ENCODE results near the gene MEGF8. TPM values are rescaled to one million over a fixed set of nuclear protein-coding genes. Genes with fewer than 3 reads are reported as not detected.

The MEGF8 gene
- total and polyA plus RNA-seq, 2 of the 8 experiments (the other 6 are each of a cell fraction or from before 2014, with no cell fraction given) = 13.0 to 23.7 TPM

DNA sequence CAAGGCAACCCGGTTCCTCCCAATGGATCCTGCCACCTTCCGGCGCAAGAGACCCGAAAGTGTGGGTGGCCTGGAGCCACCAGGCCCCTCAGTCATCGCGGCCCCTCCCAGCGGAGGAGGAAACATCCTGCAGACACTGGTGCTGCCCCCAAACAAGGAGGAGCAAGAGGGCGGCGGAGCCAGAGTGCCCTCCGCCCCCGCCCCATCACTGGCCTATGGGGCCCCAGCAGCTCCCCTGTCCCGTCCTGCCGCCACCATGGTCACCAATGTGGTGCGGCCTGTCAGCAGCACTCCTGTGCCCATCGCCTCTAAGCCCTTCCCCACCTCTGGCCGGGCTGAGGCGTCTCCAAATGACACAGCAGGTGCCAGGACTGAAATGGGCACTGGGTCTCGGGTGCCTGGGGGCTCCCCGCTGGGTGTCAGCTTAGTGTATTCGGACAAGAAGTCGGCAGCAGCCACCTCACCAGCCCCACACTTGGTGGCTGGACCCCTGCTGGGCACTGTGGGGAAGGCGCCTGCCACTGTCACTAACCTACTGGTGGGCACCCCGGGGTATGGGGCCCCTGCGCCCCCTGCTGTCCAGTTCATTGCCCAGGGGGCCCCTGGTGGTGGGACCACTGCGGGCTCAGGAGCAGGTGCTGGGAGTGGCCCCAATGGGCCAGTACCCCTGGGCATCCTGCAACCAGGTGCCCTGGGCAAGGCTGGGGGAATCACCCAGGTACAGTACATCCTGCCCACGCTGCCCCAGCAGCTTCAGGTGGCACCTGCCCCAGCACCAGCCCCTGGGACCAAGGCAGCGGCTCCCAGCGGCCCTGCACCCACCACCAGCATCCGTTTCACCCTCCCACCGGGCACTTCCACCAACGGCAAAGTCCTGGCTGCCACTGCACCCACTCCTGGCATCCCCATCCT, 34.7 kb upstream of the MEGF8 start (continued):
- no peak for TF ChIP-seq GABPA (IDR thresholded peaks at IDR 0.05; ENCODE audit: borderline replicate concordance, insufficient read depth, low read length)
